Heart left ventricle (tissue), 16 donors: ENCODE measurements around the gene KIF26B. TPM values are rescaled to one million over a fixed set of nuclear protein-coding genes. Genes with fewer than 3 reads are reported as not detected.

Experiments
- ATAC-seq, 4 donors: fragments of 200-7000 bp; cut with Tn5 transposase; one replicate each; pipeline ENCODE4 v1.9.1; 2020 to 2022; ENCODE audit warnings: moderate library complexity in 4 of 4, mild to moderate bottlenecking in 3 of 4, moderate number of reproducible peaks in 1 of 4
- DNase-seq, 5 donors: peaks; one replicate each; pipeline ENCODE4 v3.0.0-alpha.2; 2020
- H3K27ac ChIP-seq, 12 donors: fragments of 200-600 bp; sonication (generic) in 4 of 12; one replicate each; pipeline versions ENCODE4 v1.5.0 to v1.8.0; 2016 to 2022; ENCODE audit warnings: mild to moderate bottlenecking in 2 of 12
- H3K27me3 ChIP-seq, 9 donors: fragments of 200-600 bp; sonication (generic) in 2 of 9; one replicate each; pipeline versions ENCODE4 v1.5.1 to v1.8.0; 2016 to 2022; ENCODE audit warnings: mild to moderate bottlenecking in 3 of 9
- H3K36me3 ChIP-seq, 9 donors: fragments of 200-600 bp; sonication (generic) in 2 of 9; one replicate each; pipeline versions ENCODE4 v1.5.0 to v1.8.0; 2018 to 2022; ENCODE audit warnings: mild to moderate bottlenecking in 2 of 9
- H3K4me1 ChIP-seq, 12 donors: fragments of 200-600 bp; sonication (generic) in 4 of 12; one replicate each; pipeline versions ENCODE4 v1.5.0 to v1.8.0; 2016 to 2022; ENCODE audit warnings: mild to moderate bottlenecking in 3 of 12
- H3K4me3 ChIP-seq, 12 donors: fragments of 200-600 bp; sonication (generic) in 4 of 12; one replicate each; pipeline versions ENCODE4 v1.5.0 to v1.8.0; 2017 to 2022; ENCODE audit warnings: mild to moderate bottlenecking in 9 of 12, moderate library complexity in 4 of 12
- H3K9me3 ChIP-seq, 12 donors: fragments of 200-600 bp; sonication (generic) in 4 of 12; one replicate each; pipeline versions ENCODE4 v1.5.0 to v1.8.0; 2016 to 2022; ENCODE audit warnings: mild to moderate bottlenecking in 1 of 12
- CTCF ChIP-seq, 12 donors: fragments of 200-600 bp; sonication (generic) in 4 of 12; IDR thresholded peaks; one replicate each; pipeline versions ENCODE4 v1.5.0 to v1.8.0; 2018 to 2022; ENCODE audit warnings: antibody characterized with exemption in 12 of 12, mild to moderate bottlenecking in 5 of 12
- POLR2A ChIP-seq, 2 donors: fragments of 450-650 bp; IDR thresholded peaks; one replicate each; pipeline ENCODE4 v1.6.1; 2017; ENCODE audit warnings: antibody characterized with exemption in 2 of 2, mild to moderate bottlenecking in 2 of 2, moderate library complexity in 2 of 2
- WGBS, 4 donors: extraction: QIAGEN DNeasy Blood & Tissue Kit in 2 of 4; methylation state at CpG; one replicate each; pipeline versions ENCODE4 v1.1.5 to v1.1.7; 2013 to 2018; 5-methylcytosine and 5-hydroxymethylcytosine counted together
- intact Hi-C, 10 donors: fragments of 100-400 bp; cut with DNase I; formaldehyde crosslinking; loops; one replicate each; pipeline versions ENCODE4 v1.11.1 to v1.14.2; 2022
- polyA plus RNA-seq, 2 donors: library from polyadenylated mRNA; stranded (reverse); fragments of 200-250 nt; gene quantifications; one replicate each; pipeline ENCODE4 v1.2.3, GENCODE V29; 2013
- total RNA-seq, 9 donors: library from RNA; depleted of rRNA in 2 of 9; stranded (reverse); fragments of >200 nt in 2 of 9; fragmentation: NEBNext Ultra II Directional in 3 of 9; extraction: Animal tissue kit (Norgen Biotek cat#: 25700) in 3 of 9; gene quantifications; one replicate each; pipeline versions ENCODE4 v1.1.0 to v1.2.4, GENCODE V29; 2016 to 2023
- donor health status: ischemic (EF 13 %, LVEDD 7.1; RV severe dilation, severe dysfunction).
- donor health status: healthy with polysubstance abuse.
- donor health status: DM: no; HTN: yes; CAD: no.
- donor health status: DM: no; HTN: no; CAD: no.
- donor health status: ischemic (EF 25% LVEDD 6.9; RV normal size, moderate dysfunction).
- donor health status: ischemic (EF 25% LVEDD 5.7; RV mildly dilated, moderate dysfunction).
- donor health status: healthy.
- donor health status: DM: yes; HTN: yes; CAD: no.
- donor health status: ischemic (EF 35%, LVEDD 5.7; RV mildly dilated, moderate dysfunction).
- donor health status: nonischemic (EF 11% LVEDD 7.7; RV severe dilation, severe dysfunction).
- donor health status: DM: yes; HTN: yes; CAD: no.
- donor health status: PGD.
- donor health status: ischemic (EF 29% LVEDD 5.4; RV normal size, mild dysfunction).
- donor health status: nonischemic (EF 23%, LVEDD 6.1; RV moderate dilation, normal function).

KIF26B gene
- total and polyA plus RNA-seq, 11 donors: 1.2 to 7.0 (median 2.3) TPM

GRCh38 chr1:245603311-245603865 is 448.6 kb downstream of the KIF26B start:
- H3K9me3 ChIP-seq: no peaks in the 10 kb centered on the region
- no peak for TF ChIP-seq POLR2A (IDR thresholded peaks at IDR 0.05)
- TF ChIP-seq CTCF (IDR thresholded peaks at IDR 0.05): no peak
- no peak overlapping the region for H3K27ac ChIP-seq
- 84 to 98% (median 88%) methylated on average over 6 of the region's 6 CpGs for WGBS, 4 donors
- no peak for DNase-seq
- H3K4me1 ChIP-seq: peaks cover 0 to 27% (median 15%) of the 10 kb centered on the region in 12 donors
- H3K36me3 ChIP-seq: no peaks in the 10 kb centered on the region
- ATAC-seq: no peak
- no peak overlapping the region for H3K4me3 ChIP-seq
- intact Hi-C loops: no loop called here
- peaks cover 0 to 9% (median 0%) of the 10 kb centered on the region in 9 donors for H3K27me3 ChIP-seq

- no peak overlapping the region for H3K4me3 ChIP-seq
- DNase-seq: no peak
- no peak overlapping the region for H3K27ac ChIP-seq
- peaks cover 0 to 9% (median 0%) of the 10 kb centered on the region in 9 donors for H3K27me3 ChIP-seq
- H3K9me3 ChIP-seq: no peaks in the 10 kb centered on the region
- 42 to 55% (median 51%) methylated on average over 8 to 9 of the region's 9 CpGs for WGBS, 4 donors
- H3K4me1 ChIP-seq: peaks cover 0 to 12% (median 4%) of the 10 kb centered on the region in 12 donors
- H3K36me3 ChIP-seq: no peaks in the 10 kb centered on the region
- no peak for TF ChIP-seq CTCF (IDR thresholded peaks at IDR 0.05)
- TF ChIP-seq POLR2A (IDR thresholded peaks at IDR 0.05): no peak
- peak; percentile 21 to 61 (median 44) for ATAC-seq
- intact Hi-C loops: no loop called here
These were observed 450.2 kb downstream of the KIF26B start for GRCh38 chr1:245604979-245605378.

GRCh38 chr1:245605480-245606156 is 450.8 kb downstream of the KIF26B start:
- Histone ChIP-seq H3K4me3 (no peak overlapping the region), H3K27me3 (peaks cover 0 to 8% (median 0%) of the 10 kb centered on the region in 9 donors), H3K36me3 (no peaks in the 10 kb centered on the region), H3K9me3 (no peaks in the 10 kb centered on the region), H3K4me1 (peaks cover 0 to 12% (median 4%) of the 10 kb centered on the region in 12 donors), H3K27ac (no peak overlapping the region)
- 42 to 78% (median 51%) methylated on average over 9 to 14 of the region's 14 CpGs for WGBS, 4 donors
- intact Hi-C loops: no loop called here
- ATAC-seq: peak in 3 of 4 donors; percentile 33 to 57 (median 41)
- TF ChIP-seq CTCF (IDR thresholded peaks at IDR 0.05): no peak
- no peak for TF ChIP-seq POLR2A (IDR thresholded peaks at IDR 0.05)
- DNase-seq: peak in 2 of 5 donors; percentile 43 to 56

GRCh38 chr1:245606157-245606725 is 451.5 kb downstream of the KIF26B start:
- Histone ChIP-seq H3K27me3 (peaks cover 0 to 6% (median 0%) of the 10 kb centered on the region in 9 donors), H3K4me1 (peaks cover 0 to 12% (median 4%) of the 10 kb centered on the region in 12 donors), H3K36me3 (no peaks in the 10 kb centered on the region), H3K9me3 (no peaks in the 10 kb centered on the region), H3K4me3 (no peak overlapping the region), H3K27ac (no peak overlapping the region)
- intact Hi-C loops: no loop called here
- DNase-seq (peak in 1 of 5 donors; percentile 52), ATAC-seq (peak in 2 of 4 donors; percentile 8 to 22)
- TF ChIP-seq POLR2A (IDR thresholded peaks at IDR 0.05): no peak
- TF ChIP-seq CTCF (IDR thresholded peaks at IDR 0.05): no peak
- WGBS, 4 donors: 60 to 67% (median 64%) methylated on average over 14 to 16 of the region's 16 CpGs
